Left forelimb (tissue), 1 donor: ENCODE data around the gene TNRC18.

Experiments used
- DNase-seq: peaks from one replicate; pipeline ENCODE4 v3.0.0-alpha.2; 2018; ENCODE audit warnings: low spot score

The TNRC18 gene

DNA sequence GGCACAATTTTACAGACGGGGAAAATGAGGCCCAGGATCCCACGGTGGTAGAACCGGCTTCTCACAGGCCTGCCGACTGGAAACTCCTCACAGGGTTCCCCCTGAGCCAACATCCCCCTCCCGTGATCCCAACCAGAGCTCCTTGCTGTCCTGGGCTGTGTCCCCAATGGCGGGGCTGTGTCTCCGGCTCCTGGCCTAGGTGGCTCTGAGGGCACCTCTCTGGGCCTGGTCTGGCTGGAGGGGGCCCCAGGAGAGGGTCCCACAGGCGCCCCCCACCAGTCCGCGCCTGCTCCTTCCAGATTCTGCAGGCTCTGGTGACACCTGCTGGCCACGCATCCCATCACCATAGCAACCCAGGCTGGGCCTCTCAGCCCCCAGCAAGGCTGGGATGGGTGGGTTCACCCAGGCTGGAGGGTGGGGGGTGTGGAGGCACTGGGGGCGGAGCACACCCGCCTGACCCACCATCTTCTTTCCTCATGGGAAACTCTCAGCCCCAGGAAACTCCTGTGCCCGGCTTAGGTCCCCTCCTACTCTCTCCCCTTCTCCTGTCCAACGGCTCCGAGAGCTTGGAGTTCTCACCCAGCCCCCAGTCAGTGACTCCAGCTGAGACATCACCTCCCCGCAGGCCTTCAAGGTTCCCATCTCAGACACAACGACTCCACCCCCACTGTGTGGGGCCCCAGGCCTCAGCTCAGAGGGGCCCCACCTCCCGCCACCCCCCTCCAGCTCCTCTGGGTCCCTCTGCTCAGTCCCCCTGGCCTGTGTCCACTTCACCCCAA lies 27.1 kb upstream of the TNRC18 start:
- peak; percentile 83 for DNase-seq

DNA sequence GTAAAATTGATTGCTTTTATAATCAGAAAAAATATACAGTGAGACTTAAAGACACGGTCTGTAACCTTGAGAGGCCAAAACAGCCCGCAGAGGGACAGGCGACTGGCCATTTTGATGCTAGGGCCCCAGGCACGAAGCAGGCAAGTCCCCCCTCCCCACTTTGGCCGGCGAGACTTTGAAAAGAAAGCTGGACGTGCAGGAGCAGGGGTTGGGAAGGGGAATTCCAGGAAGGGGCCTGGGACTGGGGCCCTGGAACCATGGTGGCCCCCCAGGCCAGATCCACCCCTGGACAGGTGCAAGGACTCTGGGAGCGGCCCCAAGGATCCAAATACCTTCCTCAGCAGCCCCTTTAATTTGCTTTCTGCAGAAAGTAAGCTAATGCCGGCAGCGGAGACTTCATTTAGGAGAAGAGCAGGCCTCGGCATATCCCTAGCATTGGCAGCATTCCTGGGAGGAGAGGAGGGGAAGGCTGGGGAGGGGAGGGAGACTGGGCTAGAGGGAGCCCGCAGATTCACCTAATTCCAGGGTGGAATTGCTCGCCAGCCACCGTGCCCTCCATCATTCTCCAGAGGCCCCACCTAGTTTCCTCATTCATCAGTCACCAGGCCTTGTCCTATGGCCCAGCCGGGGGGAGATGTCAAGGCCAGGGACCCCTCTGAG lies 24.9 kb upstream of the TNRC18 start:
- no peak for DNase-seq

DNA sequence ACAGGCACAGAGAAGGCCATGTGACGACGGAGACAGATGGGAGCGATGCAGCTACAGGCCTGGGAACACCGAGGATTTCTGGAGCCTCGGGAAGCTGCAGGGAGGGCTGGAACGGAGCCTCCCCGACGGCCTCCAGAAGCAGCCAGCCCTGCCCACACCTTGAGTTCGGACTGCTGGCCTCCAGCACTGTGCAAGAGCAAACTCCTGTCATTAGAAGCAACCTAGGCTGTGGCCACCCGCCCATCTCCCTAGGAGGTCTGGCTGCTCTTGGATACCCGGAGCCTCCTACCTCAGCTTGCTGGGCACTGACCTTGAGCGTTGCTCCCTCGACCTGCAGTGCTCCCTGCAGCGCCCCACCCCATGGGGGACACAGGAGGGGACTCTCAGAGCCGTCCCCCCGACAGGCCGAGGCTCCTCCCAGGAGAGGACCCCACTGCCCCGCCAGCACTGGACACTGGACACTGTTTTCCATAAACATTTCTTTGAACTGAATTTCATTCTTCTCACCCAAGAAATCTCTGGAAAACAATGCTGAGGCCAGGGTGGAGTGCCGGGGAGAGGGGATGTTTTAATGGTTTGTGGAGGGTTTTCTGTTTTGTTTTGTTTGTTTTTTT lies 22.5 kb upstream of the TNRC18 start:
- no peak for DNase-seq

DNA sequence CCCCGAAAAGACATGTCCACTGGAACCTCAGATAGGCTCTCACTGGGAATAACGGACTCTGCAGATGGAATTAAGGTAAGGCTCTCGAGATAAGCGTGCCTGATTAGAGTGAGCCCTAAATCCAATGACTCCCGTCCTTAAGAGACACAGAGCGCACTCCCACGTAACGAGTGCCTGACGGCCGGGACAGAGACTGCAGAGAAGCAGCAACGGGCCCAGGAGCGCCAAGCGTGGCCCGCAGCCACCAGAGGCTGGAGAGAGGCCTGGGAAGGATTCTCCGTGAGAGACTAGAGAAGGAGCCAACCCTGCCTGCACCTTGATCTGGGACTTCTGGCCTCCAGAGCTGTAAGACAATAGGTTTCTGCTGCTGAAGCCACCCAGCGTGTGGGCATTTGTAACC lies 20.0 kb upstream of the TNRC18 start:
- DNase-seq: no peak

DNA sequence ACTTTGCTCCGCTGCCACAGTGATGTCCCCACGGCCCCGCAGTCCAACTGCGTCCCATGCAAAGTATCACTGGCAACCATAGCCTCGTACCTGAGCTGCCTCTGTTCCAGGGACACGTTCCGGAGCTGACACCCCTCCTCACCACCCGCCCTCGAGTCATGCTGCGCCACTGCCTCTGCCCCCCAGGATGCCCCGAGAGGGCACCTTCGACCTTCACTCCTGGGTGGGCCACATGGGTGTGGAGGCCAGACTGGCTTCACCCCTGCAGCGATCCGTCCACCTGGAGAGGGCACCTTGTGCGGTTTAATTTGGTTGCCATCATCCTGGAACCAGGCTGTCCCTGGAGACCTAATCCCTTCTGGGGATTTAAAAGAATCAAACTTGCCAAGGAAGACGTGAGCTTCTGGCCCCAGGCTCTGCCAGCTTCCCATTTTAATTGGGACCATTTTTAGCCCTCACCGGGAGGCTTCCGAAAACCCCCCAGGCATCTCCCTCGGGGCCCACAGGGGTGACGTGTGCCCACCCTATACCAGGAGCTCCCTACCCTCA lies 19.2 kb upstream of the TNRC18 start:
- no peak for DNase-seq

DNA sequence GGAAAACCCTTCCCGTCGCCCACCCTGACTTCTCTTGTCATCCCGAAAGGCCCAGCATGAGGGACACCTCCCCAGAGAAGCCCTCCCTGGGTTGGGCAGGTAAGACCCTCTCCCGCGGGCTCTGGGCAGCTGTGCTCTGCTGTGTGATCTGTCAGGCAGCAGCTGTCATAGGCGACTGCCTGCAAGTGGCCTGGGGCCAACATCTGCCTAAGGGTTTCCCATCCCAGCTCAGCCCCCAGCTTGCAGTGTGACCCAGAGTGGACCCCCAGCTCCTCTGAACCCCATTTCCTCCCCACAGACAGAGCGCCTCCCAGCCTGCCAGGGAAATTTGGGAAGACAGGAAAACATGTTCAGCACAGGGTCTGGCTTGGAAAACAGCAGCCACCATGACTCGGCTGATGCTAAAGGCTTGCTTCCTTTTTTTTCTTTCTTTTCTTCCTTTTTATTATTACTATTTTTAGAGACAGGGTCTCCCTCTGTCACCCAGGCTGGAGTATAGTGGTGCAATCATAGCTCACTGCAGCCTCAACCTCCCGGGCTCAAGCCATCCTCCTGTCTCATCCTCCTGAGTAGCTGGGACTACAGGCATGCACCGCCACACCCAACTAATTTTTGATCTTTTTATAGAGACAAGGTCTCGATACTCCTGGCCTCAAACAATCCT lies 18.3 kb upstream of the TNRC18 start:
- DNase-seq: no peak

DNA sequence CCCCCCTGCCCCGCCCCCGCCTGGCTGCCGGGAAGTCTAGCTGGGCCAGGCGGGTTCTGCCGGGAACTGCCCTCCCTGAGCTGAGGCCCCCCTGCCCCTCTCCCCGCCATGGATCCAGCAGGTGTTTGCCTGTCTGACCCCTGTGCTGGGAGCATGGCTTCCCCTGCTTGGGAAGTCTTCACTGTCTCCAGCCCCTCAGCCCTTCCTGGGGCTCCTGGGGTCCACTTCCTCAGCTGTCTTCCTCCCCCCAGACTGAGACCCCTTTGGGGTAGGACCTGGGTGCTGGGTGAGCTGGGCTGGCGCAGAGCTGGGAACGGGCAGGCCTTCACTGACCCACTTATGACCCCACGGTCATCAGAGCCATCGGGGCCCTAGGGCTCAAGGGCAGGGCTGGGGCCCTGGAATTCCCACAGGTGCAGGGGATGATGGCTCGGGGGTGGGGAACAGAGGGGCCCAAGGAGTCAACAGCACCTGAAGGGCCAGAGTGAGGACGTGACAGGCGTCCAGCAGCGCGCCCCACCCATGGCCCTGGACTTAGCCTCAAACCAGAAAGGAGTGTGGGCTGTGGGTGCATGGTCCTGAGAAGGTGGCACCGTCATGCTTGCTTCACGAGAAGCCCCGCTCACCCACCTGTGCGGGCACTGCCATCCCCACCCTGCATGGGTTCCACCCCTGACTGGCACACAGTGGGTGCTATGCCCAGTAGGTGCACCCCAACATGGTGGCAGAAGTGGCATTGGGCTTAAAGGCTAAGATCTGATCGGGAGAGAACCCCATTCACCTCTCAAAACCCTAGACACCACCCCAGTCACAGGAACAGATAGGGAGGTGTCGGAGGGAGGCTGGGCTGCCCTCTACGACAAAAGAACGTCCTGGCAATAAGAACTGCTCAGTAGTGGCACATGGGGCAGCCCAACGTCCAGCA lies 16.2 kb upstream of the TNRC18 start:
- DNase-seq: no peak

DNA sequence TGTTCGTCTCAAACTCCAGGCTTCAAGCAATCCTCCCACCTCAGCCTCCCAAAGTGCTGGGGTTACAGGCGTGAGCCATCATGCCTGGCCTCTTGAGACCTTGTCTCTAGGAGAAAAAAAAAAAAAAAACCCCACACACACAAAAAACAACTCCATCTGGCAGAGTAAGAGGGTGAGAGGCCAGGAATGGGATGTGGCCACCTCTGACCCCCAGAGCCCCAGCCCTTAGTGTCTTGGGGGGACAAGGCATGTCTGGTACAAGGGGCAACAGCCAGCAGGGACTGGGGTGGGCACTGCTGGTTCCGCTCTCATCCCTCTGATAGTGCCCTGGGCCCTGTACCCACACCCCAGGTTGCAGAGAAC lies 15.6 kb upstream of the TNRC18 start:
- DNase-seq: no peak

DNA sequence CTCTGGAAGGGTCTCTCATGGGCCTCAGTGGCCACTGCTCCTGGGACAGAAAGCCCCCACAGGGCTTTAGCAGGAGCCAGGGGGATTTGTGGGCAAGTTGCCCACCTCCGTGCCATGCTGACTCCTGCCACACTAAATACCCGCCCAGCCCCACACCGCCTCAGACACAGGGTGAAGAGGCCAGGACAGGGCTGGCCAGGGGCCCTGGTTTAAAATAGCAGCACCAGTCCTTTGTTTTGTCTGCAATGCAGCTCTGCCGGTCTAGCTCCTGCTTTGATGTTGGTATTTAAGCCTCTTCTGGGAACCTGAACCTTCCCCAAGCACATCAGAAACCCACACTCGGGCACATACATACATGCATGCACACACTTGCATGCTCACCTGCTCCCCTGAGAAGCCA lies 14.4 kb upstream of the TNRC18 start:
- no peak for DNase-seq

DNA sequence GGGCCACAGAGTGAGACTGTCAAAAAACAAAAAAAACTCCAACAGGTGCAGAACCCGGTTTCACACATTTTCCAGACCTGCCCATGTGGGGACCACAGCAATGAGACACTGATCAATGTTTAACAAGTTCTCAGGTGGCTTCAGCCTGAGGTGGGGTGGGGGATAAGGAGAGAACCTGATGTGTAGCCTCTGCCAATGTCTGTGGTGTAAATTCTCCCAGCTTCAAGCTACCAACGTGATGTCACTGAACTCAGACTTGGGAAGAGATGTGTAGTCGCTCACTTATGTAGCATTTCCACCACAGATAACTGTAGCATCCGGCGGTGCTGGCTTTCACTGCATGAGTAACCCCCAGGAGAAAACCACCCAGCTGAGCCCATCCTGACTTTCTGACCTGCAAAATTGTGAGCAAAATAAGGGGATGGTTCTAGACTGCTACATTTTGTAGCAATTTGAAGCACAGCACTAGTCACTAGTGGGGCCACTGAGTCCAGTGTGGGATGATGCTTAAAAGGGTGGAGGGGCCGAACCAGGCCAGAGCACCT lies 13.8 kb upstream of the TNRC18 start:
- no peak for DNase-seq

DNA sequence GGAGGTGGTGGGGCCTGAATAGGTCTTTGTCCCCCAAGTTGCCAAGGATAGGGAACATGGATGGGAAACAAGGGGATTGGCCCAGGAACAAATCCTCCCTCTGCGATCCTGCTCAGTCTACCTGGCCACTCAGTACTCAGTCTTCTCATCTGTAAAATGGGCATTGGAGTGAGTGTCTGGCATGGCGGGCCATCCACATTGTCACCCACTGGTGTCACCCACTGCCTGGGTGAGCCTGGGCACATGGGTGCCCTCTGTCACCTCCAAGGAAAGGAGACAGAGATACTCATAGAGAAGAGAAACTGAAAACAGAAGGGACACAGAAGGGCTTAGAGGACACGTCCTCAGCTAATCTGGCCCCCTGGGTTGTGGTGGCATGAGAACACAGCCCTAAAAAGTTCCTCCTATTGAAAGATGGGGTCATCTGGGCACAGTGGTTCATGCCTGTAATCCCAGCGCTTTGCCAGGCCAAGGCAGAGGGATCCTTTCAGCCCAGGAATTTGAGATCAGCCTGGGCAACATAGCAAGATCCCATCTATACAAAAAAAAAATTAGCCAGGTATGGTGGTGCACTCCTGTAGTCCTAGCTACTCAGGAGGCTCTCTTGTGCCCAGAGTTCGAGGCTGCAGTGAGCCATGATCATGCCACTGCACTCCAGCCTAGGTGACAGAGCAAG lies 12.5 kb upstream of the TNRC18 start:
- DNase-seq: no peak

DNA sequence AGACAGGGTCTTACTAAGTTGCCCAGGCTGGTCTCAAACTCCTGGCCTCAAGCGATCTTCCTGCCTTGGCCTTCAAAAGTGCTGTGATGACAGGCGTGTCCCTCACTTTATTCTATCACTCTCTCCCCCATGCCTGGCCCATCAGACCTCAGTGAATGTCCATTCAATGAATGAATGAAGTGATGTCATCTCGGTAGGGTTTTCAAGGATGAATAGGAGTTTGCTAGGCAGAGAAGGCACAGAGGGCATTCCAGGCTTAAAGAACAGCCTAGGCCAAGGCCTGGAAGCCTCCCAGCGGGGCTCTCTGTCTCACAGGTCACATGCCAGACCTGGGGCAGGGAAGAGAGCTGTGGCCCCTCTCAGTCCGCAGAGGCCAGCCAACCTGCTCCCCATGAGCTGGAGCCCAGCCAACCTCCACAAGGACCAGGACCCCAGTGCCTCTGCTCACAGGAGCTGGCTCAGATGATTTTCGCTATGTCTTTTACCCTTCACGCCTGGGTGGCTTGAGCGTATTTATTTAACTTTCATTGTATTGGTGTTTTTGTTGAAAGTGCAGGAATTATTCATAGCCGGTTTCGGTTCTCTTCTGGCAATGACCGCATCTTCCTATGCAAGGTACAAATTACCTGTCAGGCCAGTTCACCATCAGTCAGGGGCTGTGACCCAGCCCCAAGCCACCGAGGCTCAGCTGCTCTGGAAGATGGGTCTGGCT lies 11.8 kb upstream of the TNRC18 start:
- no peak for DNase-seq

DNA sequence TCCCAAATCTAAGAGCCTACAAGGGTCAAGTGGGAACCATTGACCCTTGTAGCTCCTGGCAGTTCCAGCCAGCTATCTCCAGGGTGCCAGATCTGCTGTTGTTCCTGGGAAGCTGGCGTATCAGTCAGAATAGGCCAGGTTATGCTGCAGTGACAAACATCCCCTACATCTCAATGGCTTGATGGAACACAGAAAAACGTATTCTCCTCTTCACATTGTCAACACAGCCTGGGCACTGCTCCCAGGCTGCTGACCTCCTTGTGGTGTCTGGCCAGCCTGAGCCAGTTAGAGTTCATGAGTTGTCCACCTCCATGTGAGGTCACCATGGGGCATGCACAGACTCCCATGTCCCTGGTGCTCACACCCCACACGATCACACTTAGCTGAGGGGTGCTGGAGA lies 9.5 kb upstream of the TNRC18 start:
- DNase-seq: no peak

DNA sequence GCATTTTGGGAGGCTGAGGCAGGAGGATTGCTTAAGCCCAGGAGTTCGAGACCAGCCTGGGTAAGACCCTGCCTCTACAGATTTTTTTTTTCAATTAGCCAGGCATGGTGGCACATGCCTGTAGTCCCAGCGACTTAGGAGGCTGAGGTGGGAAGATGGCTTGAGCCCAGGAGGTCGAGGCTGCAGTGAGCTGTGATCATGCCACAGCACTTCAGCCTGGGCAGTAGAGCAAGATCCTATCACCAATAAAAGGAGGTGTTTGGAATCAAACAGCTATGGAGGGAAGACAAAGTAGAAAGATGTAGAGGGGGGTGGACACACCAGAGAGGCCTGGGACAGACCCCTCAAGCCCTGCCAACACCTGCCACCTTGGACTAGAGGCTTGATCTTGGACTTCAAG lies 9.1 kb upstream of the TNRC18 start:
- DNase-seq: no peak

DNA sequence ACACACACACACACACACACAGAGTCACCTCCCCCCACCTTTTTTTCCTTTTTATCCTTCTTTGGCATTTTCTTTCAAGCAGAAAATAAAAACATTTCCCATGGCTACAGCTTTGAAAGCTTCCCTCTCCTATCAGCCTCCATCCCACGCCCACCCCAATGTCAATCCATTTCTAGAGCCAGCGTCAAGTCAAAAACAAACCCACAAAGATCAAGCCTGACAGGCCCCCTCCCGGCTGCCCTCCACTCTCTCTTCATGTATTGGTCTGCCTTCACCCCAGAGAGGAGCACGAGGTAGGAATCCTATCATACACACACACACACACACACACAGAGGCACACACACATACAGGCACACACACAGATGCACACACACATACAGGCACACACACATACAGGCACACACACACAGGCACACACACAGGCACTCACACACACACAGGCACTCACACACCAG lies 8.0 kb upstream of the TNRC18 start:
- no peak for DNase-seq

DNA sequence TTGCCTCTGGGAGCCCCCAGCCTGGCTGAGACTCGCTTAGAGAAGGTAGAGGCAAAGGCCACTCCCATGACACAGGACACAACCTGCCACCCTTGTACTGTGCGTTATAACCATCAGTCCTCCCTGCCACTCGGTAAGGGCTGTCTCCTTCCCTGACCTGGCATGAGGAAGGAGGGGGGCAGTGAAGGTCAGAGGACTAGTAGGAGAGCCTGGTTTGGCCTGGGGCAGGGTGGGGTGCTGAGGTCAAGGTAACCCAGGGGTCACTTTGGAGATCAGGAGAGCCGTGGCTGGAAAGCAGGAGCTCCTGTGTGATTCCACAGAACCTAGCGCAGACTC lies 6.9 kb upstream of the TNRC18 start:
- no peak for DNase-seq

DNA sequence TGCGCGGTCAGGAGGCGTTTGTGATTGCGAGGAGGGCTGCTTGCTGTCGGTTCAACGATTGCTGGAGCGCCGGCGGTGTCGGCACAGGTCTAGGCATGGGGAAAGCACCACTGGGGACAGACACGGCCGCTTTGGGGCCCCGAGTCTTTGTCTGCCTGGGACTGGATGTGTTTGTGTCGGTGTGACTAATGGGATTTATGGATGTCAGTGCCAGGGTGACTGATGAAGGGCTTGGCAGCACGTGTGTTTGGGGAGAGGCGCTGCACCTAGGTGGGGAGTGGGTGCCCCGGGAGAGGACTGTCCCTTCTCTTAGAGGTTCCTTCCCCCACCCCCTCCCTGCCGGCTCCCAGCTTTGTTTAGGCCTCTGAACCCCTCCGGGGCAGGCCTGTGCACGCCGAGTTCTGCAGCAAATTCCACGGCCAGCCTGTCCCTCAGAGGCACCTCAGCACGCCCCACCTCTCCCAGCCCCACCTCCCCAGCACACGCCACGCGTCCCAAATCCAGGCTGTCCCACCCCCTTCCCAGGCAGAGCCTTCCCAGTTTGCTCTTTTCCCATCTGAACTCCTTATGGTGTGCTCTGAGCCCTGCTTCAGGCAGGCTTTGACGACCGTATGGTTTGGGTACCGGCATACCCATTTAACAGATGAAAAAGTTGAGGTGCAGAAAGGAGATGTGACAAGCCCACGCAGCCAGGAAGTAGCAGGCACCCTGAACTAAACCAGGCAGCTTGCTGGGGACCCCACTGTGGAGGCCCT lies 6.4 kb upstream of the TNRC18 start:
- no peak for DNase-seq

DNA sequence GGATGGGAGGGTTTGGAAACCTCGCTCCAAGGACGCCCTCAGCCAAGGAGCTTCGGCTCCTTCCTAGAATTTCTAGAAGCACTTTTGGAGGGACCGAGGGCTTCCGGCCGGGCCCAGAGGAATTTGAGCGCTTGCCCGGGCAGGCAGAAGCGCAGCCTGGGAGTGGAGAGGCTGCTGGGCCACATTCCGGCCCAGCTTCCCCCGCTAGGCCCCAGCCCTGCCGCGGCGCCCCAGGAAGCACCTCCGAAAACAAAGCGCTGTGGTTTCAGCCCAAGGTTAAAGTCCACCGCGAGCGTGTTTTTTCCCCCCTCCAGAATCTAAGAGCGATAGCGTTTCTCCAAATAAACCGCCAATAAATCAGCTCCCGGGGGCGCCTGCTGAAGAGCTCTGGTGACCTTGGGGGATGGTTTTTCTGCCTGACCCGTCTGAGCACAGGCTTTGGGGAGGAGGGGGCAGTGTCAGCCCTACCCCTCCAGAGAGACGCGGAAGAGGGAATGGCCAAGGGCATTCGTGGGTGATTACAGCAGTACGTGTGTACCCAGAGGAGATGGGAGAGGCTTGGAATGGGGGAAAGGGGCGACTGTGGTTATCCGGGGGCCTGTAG lies 5.7 kb upstream of the TNRC18 start:
- peak; percentile 77 for DNase-seq
